BJ (cell line): ENCODE data around the gene SKIC2. TPM values are rescaled to one million over a fixed set of nuclear protein-coding genes. Genes with fewer than 3 reads are reported as not detected.

Experiments
- CTCF ChIA-PET: fragments of 350-600 bp; formaldehyde crosslinking; extraction: SDS; loops from one replicate; lab custom pipeline; 2021; ENCODE audit warnings: antibody characterized with exemption, inconsistent platforms; lab: Yijun Ruan, JAX
- POLR2A ChIA-PET: fragments of 300-600 bp; sonication (Branson Sonifier 250); formaldehyde crosslinking; extraction: SDS; loops from one replicate; lab custom pipeline; 2021; ENCODE audit warnings: antibody characterized with exemption; lab: Charles Lee
- DNase-seq: peaks from one replicate; pipeline ENCODE4 v3.0.0-alpha.2; 2011; ENCODE audit warnings: low read depth
- H3K27me3 ChIP-seq: 2 replicates; pipeline ENCODE4 v1.6.0; 2011; ENCODE audit warnings: low read length; ENCODE audit not compliant: control insufficient read depth, insufficient read depth
- H3K36me3 ChIP-seq: 2 replicates; pipeline ENCODE4 v1.5.1; 2011; ENCODE audit warnings: low read length; ENCODE audit not compliant: control insufficient read depth, insufficient read depth
- H3K4me3 ChIP-seq: 2 replicates; pipeline ENCODE4 v1.5.1; 2011; ENCODE audit warnings: low read depth, mild to moderate bottlenecking, control low read depth, low read length
- polyA plus RNA-seq: library from polyadenylated mRNA; depleted of rRNA; stranded (reverse); fragments of >200 nt; gene quantifications from 2 replicates; pipeline ENCODE4 v1.2.3, GENCODE V29; 2011
- TF ChIP-seq, protein P1 (sequence below): IDR thresholded peaks from 2 replicates; pipeline ENCODE4 v1.5.1; 2011; ENCODE audit warnings: low read depth, mild to moderate bottlenecking, control low read depth, inconsistent platforms, low read length, moderate library complexity; ENCODE audit not compliant: insufficient read depth

Gene SKIC2
- polyA plus RNA-seq, 1 experiment: 37.3 TPM

DNA sequence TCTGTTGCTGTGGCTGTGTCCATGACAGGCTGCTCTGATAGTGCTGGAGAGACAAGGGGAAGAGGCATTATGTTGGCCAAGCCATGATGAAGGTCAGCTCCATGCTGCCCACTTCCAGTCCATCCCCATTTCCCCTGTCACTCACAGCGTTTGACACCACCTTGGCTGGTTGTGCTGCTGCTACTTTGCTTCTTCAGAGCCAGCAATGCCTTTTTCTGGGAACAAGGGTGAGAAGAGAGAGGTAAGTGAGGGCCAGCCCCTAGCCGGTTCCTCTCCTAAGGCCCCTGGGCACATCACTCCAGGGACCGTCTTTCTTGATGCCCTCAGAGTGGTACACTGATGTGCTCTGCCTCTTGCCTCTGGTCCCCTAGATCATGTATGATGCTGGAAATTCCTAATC, 2.2 kb upstream of the SKIC2 start:
- no peak overlapping the region for H3K4me3 ChIP-seq
- ChIA-PET CTCF (interaction anchor here (1.6 kb wide), 1 partner anchor 14 kb away, joined by 4 read pairs; no protein-coding TSS in a partner anchor), POLR2A (no interaction called here)
- H3K36me3 ChIP-seq: peaks cover 21% of the 10 kb centered on the region
- no peak for DNase-seq
- TF ChIP-seq, protein P1, sequence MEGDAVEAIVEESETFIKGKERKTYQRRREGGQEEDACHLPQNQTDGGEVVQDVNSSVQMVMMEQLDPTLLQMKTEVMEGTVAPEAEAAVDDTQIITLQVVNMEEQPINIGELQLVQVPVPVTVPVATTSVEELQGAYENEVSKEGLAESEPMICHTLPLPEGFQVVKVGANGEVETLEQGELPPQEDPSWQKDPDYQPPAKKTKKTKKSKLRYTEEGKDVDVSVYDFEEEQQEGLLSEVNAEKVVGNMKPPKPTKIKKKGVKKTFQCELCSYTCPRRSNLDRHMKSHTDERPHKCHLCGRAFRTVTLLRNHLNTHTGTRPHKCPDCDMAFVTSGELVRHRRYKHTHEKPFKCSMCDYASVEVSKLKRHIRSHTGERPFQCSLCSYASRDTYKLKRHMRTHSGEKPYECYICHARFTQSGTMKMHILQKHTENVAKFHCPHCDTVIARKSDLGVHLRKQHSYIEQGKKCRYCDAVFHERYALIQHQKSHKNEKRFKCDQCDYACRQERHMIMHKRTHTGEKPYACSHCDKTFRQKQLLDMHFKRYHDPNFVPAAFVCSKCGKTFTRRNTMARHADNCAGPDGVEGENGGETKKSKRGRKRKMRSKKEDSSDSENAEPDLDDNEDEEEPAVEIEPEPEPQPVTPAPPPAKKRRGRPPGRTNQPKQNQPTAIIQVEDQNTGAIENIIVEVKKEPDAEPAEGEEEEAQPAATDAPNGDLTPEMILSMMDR: no peak
- H3K27me3 ChIP-seq: no peaks in the 10 kb centered on the region

DNA sequence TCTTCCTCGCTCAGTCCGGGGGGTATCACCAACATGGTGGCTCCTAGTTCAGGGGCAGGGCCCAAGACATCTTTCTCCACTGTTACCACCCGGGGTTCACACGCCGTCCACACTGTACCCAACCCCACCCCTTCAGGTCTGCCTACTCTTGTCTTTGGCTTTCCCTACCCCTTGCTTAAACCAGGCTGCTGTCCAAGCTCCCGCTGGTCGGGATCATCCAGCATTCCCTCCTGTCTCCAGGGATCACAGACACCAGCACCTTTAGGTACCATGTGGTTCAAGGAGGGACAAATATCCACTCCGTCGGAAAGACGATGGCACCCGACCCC, 599 bp upstream of the SKIC2 start:
- peaks cover 31% of the 10 kb centered on the region for H3K36me3 ChIP-seq
- H3K27me3 ChIP-seq: no peaks in the 10 kb centered on the region
- no peak for DNase-seq
- ChIA-PET POLR2A (no interaction called here), CTCF (interaction anchor here (1.3 kb wide), 2 partner anchors 14 to 60 kb away, joined by 3 to 6 read pairs; partner anchors contain the start of gene DXO)
- TF ChIP-seq, protein P1: no peak
- peak overlapping the region; percentile 90 for H3K4me3 ChIP-seq

DNA sequence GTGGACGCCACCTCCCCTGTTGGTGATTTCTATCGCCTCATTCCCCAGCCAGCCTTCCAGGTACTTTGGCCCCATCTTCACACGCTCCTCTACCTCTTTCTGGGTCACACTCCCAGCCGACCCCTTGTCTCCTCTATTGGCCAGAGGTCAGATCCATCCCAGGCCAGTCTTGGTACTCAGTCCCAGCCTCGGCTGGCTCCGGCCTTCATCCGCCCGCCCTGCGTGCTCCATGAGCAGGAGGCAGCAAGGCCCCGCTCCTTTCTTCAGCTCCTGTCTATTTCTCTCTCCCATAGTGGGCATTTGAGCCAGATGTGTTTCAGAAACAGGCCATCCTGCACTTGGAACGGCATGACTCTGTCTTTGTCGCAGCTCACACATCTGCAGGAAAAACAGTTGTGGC, 2.6 kb downstream of the SKIC2 start:
- POLR2A ChIA-PET: no interaction called here

DNA sequence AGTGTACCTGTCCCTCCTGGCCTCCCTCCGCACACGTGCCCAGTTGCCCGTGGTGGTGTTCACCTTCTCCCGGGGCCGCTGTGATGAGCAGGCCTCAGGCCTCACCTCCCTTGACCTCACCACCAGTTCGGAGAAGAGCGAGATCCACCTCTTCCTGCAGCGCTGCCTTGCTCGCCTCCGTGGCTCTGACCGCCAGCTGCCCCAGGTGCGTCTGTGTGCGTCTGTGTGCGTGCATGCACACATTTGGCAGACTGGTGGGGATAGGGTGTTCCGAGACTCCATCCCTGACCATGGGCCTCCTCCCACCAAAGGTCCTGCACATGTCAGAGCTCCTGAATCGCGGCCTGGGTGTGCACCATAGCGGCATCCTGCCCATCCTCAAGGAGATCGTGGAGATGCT, 4.9 kb downstream of the SKIC2 start:
- DNase-seq: no peak
- no peaks in the 10 kb centered on the region for H3K27me3 ChIP-seq
- TF ChIP-seq, protein P1: no peak
- POLR2A ChIA-PET: no interaction called here
- peaks cover 44% of the 10 kb centered on the region for H3K36me3 ChIP-seq
- H3K4me3 ChIP-seq: no peak overlapping the region
- CTCF ChIA-PET: no interaction called here

More for the DNA sequence above, 2.6 kb downstream of the SKIC2 start:
- TF ChIP-seq, protein P1: no peak
- peaks cover 33% of the 10 kb centered on the region for H3K36me3 ChIP-seq
- no peak overlapping the region for H3K4me3 ChIP-seq
- H3K27me3 ChIP-seq: no peaks in the 10 kb centered on the region
- CTCF ChIA-PET: no interaction called here
- no peak for DNase-seq

DNA sequence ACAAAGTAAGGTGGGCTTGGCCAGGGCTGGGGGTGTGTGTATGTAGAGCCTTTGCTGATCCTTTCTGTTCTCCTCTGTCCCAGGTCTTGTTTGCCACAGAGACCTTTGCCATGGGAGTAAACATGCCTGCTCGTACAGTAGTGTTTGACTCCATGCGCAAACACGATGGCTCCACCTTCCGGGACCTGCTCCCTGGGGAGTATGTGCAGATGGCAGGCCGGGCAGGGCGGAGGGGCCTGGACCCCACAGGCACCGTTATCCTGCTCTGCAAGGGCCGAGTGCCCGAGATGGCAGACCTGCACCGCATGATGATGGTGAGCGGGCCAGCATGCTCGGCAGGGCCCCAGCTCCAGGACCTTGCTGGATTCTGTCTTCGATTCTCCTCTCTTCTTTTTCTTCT, 6.7 kb downstream of the SKIC2 start:
- DNase-seq: no peak
- Histone ChIP-seq H3K4me3 (no peak overlapping the region), H3K36me3 (peaks cover 55% of the 10 kb centered on the region), H3K27me3 (no peaks in the 10 kb centered on the region)
- ChIA-PET POLR2A (no interaction called here), CTCF (interaction anchor here (1.0 kb wide), 1 partner anchor 14 kb away, joined by 3 read pairs; no protein-coding TSS in a partner anchor)
- TF ChIP-seq, protein P1: no peak
